A549 (cell line): ENCODE results near the gene DIAPH2. TPM values are rescaled to one million over a fixed set of nuclear protein-coding genes. Genes with fewer than 3 reads are reported as not detected.

Source experiments
- ATAC-seq, 2 experiments: fragments of 200-7000 bp in 1 of 2; fragments of >200 bp in 1 of 2; cut with Nextera tagmentation in 1 of 2; cut with Tn5 transposase in 1 of 2; 3 replicates each; pipeline versions ENCODE4 v1.8.0 to v1.9.1; 2018 to 2020; ENCODE audit warnings: mild to moderate bottlenecking in 1 of 2, moderate library complexity in 1 of 2
- CTCF ChIA-PET: fragments of 300-600 bp; sonication (Branson Sonifier 250); formaldehyde crosslinking; extraction: SDS; loops from one replicate; lab custom pipeline; 2021; ENCODE audit warnings: antibody characterized with exemption, inconsistent platforms; lab: Yijun Ruan, JAX
- POLR2A ChIA-PET: fragments of 350-600 bp; formaldehyde crosslinking; extraction: SDS; loops from one replicate; lab custom pipeline; 2021; ENCODE audit warnings: antibody characterized with exemption, inconsistent platforms; lab: Yijun Ruan, JAX
- DNase-seq, 2 experiments: peaks; one replicate each; pipeline versions ENCODE4 v3.0.0 to v3.0.0-alpha.2; 2011 to 2016; ENCODE audit warnings: low read depth in 1 of 2, low spot score in 1 of 2
- FAIRE-seq: peaks from 2 replicates; lab custom pipeline; 2011; peaks lifted over from hg19 to GRCh38; lab: Jason Lieb, UNC
- H3K27ac ChIP-seq, 2 experiments: fragments of >200 bp; sonication (Bioruptor Twin); formaldehyde crosslinking; 3 replicates each; pipeline ENCODE4 v1.5.1; 2016 to 2017
- H3K4me1 ChIP-seq: fragments of >200 bp; sonication (Bioruptor Twin); formaldehyde crosslinking; 3 replicates; pipeline ENCODE4 v1.6.1; 2016
- H3K4me2 ChIP-seq: fragments of >200 bp; sonication (Bioruptor Twin); formaldehyde crosslinking; 3 replicates; pipeline ENCODE4 v1.6.1; 2016
- H3K4me3 ChIP-seq: fragments of >200 bp; sonication (Bioruptor Twin); formaldehyde crosslinking; 3 replicates; pipeline ENCODE4 v1.5.1; 2016
- H3K9me3 ChIP-seq: fragments of >200 bp; sonication (Bioruptor Twin); formaldehyde crosslinking; 3 replicates; pipeline ENCODE4 v1.6.1; 2016
- BCL3 ChIP-seq: fragments of >200 bp; sonication (Bioruptor Twin); formaldehyde crosslinking; IDR thresholded peaks from 3 replicates; pipeline ENCODE4 v1.6.1; 2016
- CBX2 ChIP-seq: fragments of 200-600 bp; sonication (generic); IDR thresholded peaks from 2 replicates; pipeline ENCODE4 v1.6.1; 2016; ENCODE audit warnings: low read depth, mild to moderate bottlenecking, borderline replicate concordance
- CHD2 ChIP-seq: fragments of 150-350 bp; IDR thresholded peaks from 2 replicates; pipeline ENCODE4 v1.6.1; 2014; ENCODE audit warnings: low read length; ENCODE audit not compliant: partially characterized antibody
- CHD4 ChIP-seq: fragments of 200-600 bp; sonication (generic); IDR thresholded peaks from 2 replicates; pipeline ENCODE4 v1.6.1; 2016; ENCODE audit warnings: antibody characterized with exemption, mild to moderate bottlenecking, borderline replicate concordance
- EHF ChIP-seq: fragments of 250-450 bp; sonication (Bioruptor Pico); IDR thresholded peaks from 2 replicates; pipeline ENCODE4 v1.5.0; 2020; ENCODE audit warnings: mild to moderate bottlenecking
- ELK1 ChIP-seq: fragments of 150-350 bp; IDR thresholded peaks from 2 replicates; pipeline ENCODE4 v1.6.1; 2014; ENCODE audit warnings: low read depth, mild to moderate bottlenecking, low read length
- FOSL2 ChIP-seq, 2 experiments: fragments of 450-650 bp in 1 of 2; fragments of >200 bp in 1 of 2; sonication (Bioruptor Twin) in 1 of 2; formaldehyde crosslinking; IDR thresholded peaks; 2 replicates each; pipeline versions ENCODE4 v1.5.0 to v1.6.1; 2016 to 2020; ENCODE audit warnings: mild to moderate bottlenecking in 1 of 2, moderate library complexity in 1 of 2
- FOXS1 ChIP-seq: fragments of 250-450 bp; sonication (Bioruptor Pico); IDR thresholded peaks from 2 replicates; pipeline ENCODE4 v1.5.0; 2020; ENCODE audit warnings: mild to moderate bottlenecking, moderate library complexity
- HMGXB4 ChIP-seq: fragments of 250-450 bp; sonication (Bioruptor Pico); IDR thresholded peaks from 2 replicates; pipeline ENCODE4 v1.5.0; 2021; ENCODE audit warnings: mild to moderate bottlenecking, moderate library complexity, borderline replicate concordance
- JUN ChIP-seq, 2 experiments: fragments of >200 bp; sonication (Bioruptor Twin); formaldehyde crosslinking; IDR thresholded peaks; 2 replicates in 1 of 2; 3 replicates in 1 of 2; pipeline ENCODE4 v1.6.1; 2016 to 2017
- MYC ChIP-seq: IDR thresholded peaks from 2 replicates; pipeline ENCODE4 v1.6.1; 2012; ENCODE audit warnings: mild to moderate bottlenecking, inconsistent platforms, low read length, improper control_type of control experiment, borderline replicate concordance
- PBX3 ChIP-seq: IDR thresholded peaks from 2 replicates; pipeline ENCODE4 v1.6.1; 2012
- PHF8 ChIP-seq: fragments of 200-600 bp; sonication (generic); IDR thresholded peaks from 2 replicates; pipeline ENCODE4 v1.6.1; 2016; ENCODE audit warnings: low read depth, mild to moderate bottlenecking, antibody characterized with exemption, moderate library complexity, borderline replicate concordance
- POLR2A ChIP-seq: IDR thresholded peaks from 2 replicates; pipeline ENCODE4 v1.6.1; 2012; ENCODE audit warnings: mild to moderate bottlenecking, low read length
- POLR2AphosphoS2 ChIP-seq: conservative IDR thresholded peaks from 2 replicates; pipeline ENCODE4 v1.6.1; 2012; ENCODE audit warnings: low read length, improper control_type of control experiment, inconsistent platforms
- RAD21 ChIP-seq, 2 experiments: fragments of >200 bp in 1 of 2; sonication (Bioruptor Twin) in 1 of 2; formaldehyde crosslinking in 1 of 2; IDR thresholded peaks in 1 of 2; conservative IDR thresholded peaks in 1 of 2; 2 replicates in 1 of 2; 3 replicates in 1 of 2; pipeline ENCODE4 v1.6.1; 2012 to 2018; ENCODE audit warnings: inconsistent platforms in 1 of 2
- RARB ChIP-seq: fragments of 250-450 bp; sonication (Bioruptor Pico); IDR thresholded peaks from 2 replicates; pipeline ENCODE4 v1.8.0; 2021; ENCODE audit warnings: mild to moderate bottlenecking, moderate library complexity
- RCOR1 ChIP-seq: fragments of 150-350 bp; IDR thresholded peaks from 2 replicates; pipeline ENCODE4 v1.6.1; 2014; ENCODE audit warnings: antibody characterized with exemption, low read length, low read depth
- RFX5 ChIP-seq: fragments of 450-650 bp; IDR thresholded peaks from 2 replicates; pipeline ENCODE4 v1.7.1; 2014; ENCODE audit warnings: antibody characterized with exemption, mild to moderate bottlenecking, moderate library complexity
- RNF2 ChIP-seq: fragments of 200-600 bp; sonication (generic); IDR thresholded peaks from 2 replicates; pipeline ENCODE4 v1.6.1; 2016; ENCODE audit warnings: low read depth, mild to moderate bottlenecking, antibody characterized with exemption, moderate library complexity, borderline replicate concordance
- SMC3 ChIP-seq: fragments of >200 bp; sonication (Bioruptor Twin); formaldehyde crosslinking; IDR thresholded peaks from 3 replicates; pipeline ENCODE4 v1.6.1; 2018; ENCODE audit warnings: inconsistent platforms
- SREBF2 ChIP-seq: fragments of 450-650 bp; IDR thresholded peaks from 2 replicates; pipeline ENCODE4 v1.6.1; 2014; ENCODE audit warnings: mild to moderate bottlenecking, moderate library complexity
- TFCP2L1 ChIP-seq: fragments of 250-450 bp; sonication (Bioruptor Pico); IDR thresholded peaks from 2 replicates; pipeline ENCODE4 v1.5.0; 2021; ENCODE audit warnings: mild to moderate bottlenecking
- ZC3H11A ChIP-seq: fragments of 450-650 bp; IDR thresholded peaks from 2 replicates; pipeline ENCODE4 v1.6.1; 2014; ENCODE audit warnings: antibody characterized with exemption, mild to moderate bottlenecking
- ZNF302 ChIP-seq: fragments of 250-450 bp; sonication (Bioruptor Pico); IDR thresholded peaks from 2 replicates; pipeline ENCODE4 v1.9.0; 2021; ENCODE audit warnings: inconsistent platforms, mild to moderate bottlenecking, moderate library complexity
- WGBS: methylation state at CpG from one replicate; pipeline ENCODE4 v1.1.6; 2017; ENCODE audit errors: missing lambda C conversion rate; 5-methylcytosine and 5-hydroxymethylcytosine counted together
- polyA plus RNA-seq, 4 experiments: library from polyadenylated mRNA; depleted of rRNA in 3 of 4; stranded (reverse); fragments of >200 nt; fragmentation: RNase III in 1 of 4; extraction: RNeasy Plus Mini Kit Qiagen cat#74134 plus additional on column Dnase treatment in 1 of 4; gene quantifications; 2 replicates in 3 of 4; 3 replicates in 1 of 4; pipeline ENCODE4 v1.2.3, GENCODE V29; 2011 to 2017
- TF ChIP-seq, protein P1 (sequence below): IDR thresholded peaks from 2 replicates; pipeline ENCODE4 v1.6.1; 2012; ENCODE audit warnings: low read depth, borderline replicate concordance

Gene DIAPH2
- polyA plus RNA-seq, 2 of the 4 experiments (the other 2 are of a cell fraction), result 3.7 to 10.0 TPM

DNA sequence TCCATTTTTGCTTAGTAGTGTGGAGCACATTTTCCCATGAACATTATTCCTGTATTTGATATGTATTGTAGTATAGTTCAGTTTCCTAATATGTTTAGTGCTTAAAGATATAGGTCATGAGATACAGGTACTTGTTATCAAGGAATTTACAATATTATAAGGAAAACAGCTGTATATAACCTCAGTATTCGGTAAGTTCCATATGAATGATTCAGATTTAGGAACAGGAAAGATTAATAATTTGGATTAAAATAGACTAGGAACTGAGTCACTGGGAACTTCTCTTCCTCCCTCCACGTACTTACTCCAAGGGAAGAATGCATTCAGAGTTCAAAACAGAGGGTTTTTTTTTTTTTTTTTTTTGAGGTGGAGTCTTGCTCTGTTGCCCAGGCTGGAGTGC lies 20.0 kb downstream of the DIAPH2 start:
- CTCF ChIA-PET, result no interaction called here
- POLR2A ChIA-PET, result no interaction called here
- FAIRE-seq (no peak), ATAC-seq (no peak), DNase-seq (no peak)
- no peaks in the 10 kb centered on the region for H3K4me1 ChIP-seq
- no peak overlapping the region for H3K4me2 ChIP-seq
- 86% methylated on average over 2 of the region's 2 CpGs for WGBS
- no peaks in the 10 kb centered on the region for H3K9me3 ChIP-seq
- H3K4me3 ChIP-seq, result no peak overlapping the region
- H3K27ac ChIP-seq, result no peak overlapping the region
- TF ChIP-seq ZNF302, result no peak
- no peak for TF ChIP-seq SMC3
- no peak for TF ChIP-seq SREBF2
- TF ChIP-seq FOXS1 (CRISPR knock-in tag), result no peak
- TF ChIP-seq MYC, result no peak
- no peak for TF ChIP-seq BCL3
- TF ChIP-seq, protein P1, sequence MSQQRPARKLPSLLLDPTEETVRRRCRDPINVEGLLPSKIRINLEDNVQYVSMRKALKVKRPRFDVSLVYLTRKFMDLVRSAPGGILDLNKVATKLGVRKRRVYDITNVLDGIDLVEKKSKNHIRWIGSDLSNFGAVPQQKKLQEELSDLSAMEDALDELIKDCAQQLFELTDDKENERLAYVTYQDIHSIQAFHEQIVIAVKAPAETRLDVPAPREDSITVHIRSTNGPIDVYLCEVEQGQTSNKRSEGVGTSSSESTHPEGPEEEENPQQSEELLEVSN, result no peak
- no peak for TF ChIP-seq HMGXB4 (CRISPR knock-in tag)
- TF ChIP-seq PBX3, result no peak
- TF ChIP-seq ELK1, result no peak
- no peak for TF ChIP-seq CBX2
- no peak for TF ChIP-seq ZC3H11A
- no peak for TF ChIP-seq RARB (CRISPR knock-in tag)
- TF ChIP-seq JUN (IDR thresholded peaks at IDR 0.05), result no peak
- TF ChIP-seq RFX5, result no peak
- no peak for TF ChIP-seq POLR2AphosphoS2
- no peak for TF ChIP-seq TFCP2L1 (CRISPR knock-in tag)

DNA sequence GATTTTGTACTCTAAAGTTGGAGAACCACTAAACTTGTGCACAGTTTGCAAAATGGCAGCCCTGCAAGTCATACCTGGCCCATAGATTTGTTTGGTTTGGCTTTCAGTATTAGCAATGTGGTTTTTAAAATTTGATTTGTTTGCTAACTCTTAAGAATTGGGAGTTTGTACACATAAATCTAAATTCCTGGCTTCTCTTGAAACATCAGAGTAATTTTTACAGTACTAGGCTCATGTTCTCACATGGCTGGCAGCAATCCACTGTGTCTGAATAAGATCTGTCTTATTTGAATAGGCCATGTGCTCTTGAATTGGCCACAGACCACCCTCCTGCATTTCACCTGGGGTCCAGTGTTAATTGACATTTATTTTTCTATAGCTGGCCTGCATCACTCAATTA lies 21.3 kb downstream of the DIAPH2 start:
- no peak for TF ChIP-seq PHF8
- FAIRE-seq (no peak), DNase-seq (no peak), ATAC-seq (no peak)
- ChIA-PET CTCF (no interaction called here), POLR2A (no interaction called here)
- Histone ChIP-seq H3K9me3 (no peaks in the 10 kb centered on the region), H3K4me1 (no peaks in the 10 kb centered on the region), H3K4me3 (no peak overlapping the region), H3K4me2 (no peak overlapping the region), H3K27ac (no peak overlapping the region)

DNA sequence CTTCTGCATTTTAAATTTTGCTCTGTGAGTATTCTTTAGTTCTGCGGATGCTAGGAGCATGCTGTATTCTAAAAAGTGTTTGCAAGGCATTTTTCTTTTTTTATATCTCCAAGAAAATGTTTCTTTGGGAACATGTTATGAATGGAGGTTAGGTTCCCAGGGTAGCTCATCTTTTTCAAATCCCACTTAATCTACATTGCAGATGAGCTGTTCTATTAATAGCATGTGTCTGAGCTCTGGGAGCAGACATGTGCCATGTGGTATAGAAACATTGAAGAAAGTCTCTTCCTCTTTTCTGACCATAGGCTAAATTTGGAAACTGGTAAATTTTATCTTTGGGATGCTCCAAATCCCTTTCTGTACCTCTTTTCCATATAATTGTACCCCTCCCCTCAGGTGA lies 23.2 kb downstream of the DIAPH2 start:
- FAIRE-seq (no peak), ATAC-seq (no peak), DNase-seq (no peak)
- no peak overlapping the region for H3K27ac ChIP-seq
- no peak for TF ChIP-seq POLR2A
- no peak for TF ChIP-seq RNF2
- TF ChIP-seq BCL3, result no peak
- TF ChIP-seq RAD21 (conservative IDR thresholded peaks at IDR 0.05 in 1 of 2, IDR thresholded peaks at IDR 0.05 in 1 of 2), result no peak
- no peak for TF ChIP-seq EHF (CRISPR knock-in tag)
- no peak for TF ChIP-seq CHD2
- no peak for TF ChIP-seq RARB (CRISPR knock-in tag)
- no peak for TF ChIP-seq PBX3
- no peak for TF ChIP-seq CHD4
- TF ChIP-seq ZC3H11A, result no peak
- TF ChIP-seq RCOR1, result no peak
- no peak for TF ChIP-seq FOSL2 (IDR thresholded peaks at IDR 0.05)
- no peak for TF ChIP-seq FOSL2 (CRISPR knock-in tag; IDR thresholded peaks at IDR 0.05)
- no peak for TF ChIP-seq SMC3
- no peak for TF ChIP-seq JUN (IDR thresholded peaks at IDR 0.05)
- H3K4me2 ChIP-seq, result no peak overlapping the region
- H3K9me3 ChIP-seq, result no peaks in the 10 kb centered on the region
- POLR2A ChIA-PET, result no interaction called here
- CTCF ChIA-PET, result no interaction called here
- no peaks in the 10 kb centered on the region for H3K4me1 ChIP-seq
- 88% methylated on average over 1 of the region's 1 CpG for WGBS
- no peak overlapping the region for H3K4me3 ChIP-seq
